Ovary (tissue), 9 donors: Measurements from ENCODE around the gene CCND3. TPM values are rescaled to one million over a fixed set of nuclear protein-coding genes. Genes with fewer than 3 reads are reported as not detected.

ENCODE experiments used
- DNase-seq, 5 donors: peaks; one replicate each; pipeline ENCODE4 v3.0.0-alpha.2; 2019 to 2020
- H3K27ac ChIP-seq, 2 donors: fragments of 200-600 bp; one replicate each; pipeline versions ENCODE4 v1.5.1 to v1.8.0; 2019 to 2022
- H3K27me3 ChIP-seq: fragments of 200-600 bp; one replicate; pipeline ENCODE4 v1.8.0; 2022
- H3K36me3 ChIP-seq: fragments of 200-600 bp; sonication (generic); one replicate; pipeline ENCODE4 v1.5.1; 2019
- H3K4me1 ChIP-seq: one replicate; pipeline ENCODE4 v1.8.1; 2013; ENCODE audit warnings: mild to moderate bottlenecking, moderate library complexity; ENCODE audit not compliant: insufficient read depth
- H3K4me3 ChIP-seq: fragments of 200-600 bp; sonication (generic); one replicate; pipeline ENCODE4 v1.5.1; 2017
- H3K9me3 ChIP-seq, 2 donors: fragments of 200-600 bp in 1 of 2; sonication (generic) in 1 of 2; one replicate each; pipeline versions ENCODE4 v1.5.1 to v1.8.1; 2013 to 2019; ENCODE audit warnings: mild to moderate bottlenecking in 1 of 2, moderate library complexity in 1 of 2
- EP300 ChIP-seq: sonication (generic); formaldehyde crosslinking; IDR thresholded peaks from one replicate; pipeline ENCODE4 v1.6.1; 2017; ENCODE audit warnings: antibody characterized with exemption
- POLR2A ChIP-seq: fragments of 450-650 bp; IDR thresholded peaks from one replicate; pipeline ENCODE4 v1.6.1; 2017; ENCODE audit warnings: antibody characterized with exemption, mild to moderate bottlenecking, moderate library complexity
- WGBS, 3 donors: extraction: QIAGEN DNeasy Blood & Tissue Kit in 1 of 3; methylation state at CpG; one replicate each; pipeline versions ENCODE4 v1.1.5 to v1.1.7; 2013 to 2017; 5-methylcytosine and 5-hydroxymethylcytosine counted together
- intact Hi-C, 4 donors: fragments of 100-400 bp; cut with DNase I; formaldehyde crosslinking; loops; one replicate each; pipeline versions ENCODE4 v1.11.0 to v1.15.1; 2022 to 2023
- polyA plus RNA-seq, 2 donors: library from polyadenylated mRNA; stranded (reverse); fragments of 200-250 nt in 1 of 2; fragments of 350-450 nt in 1 of 2; fragmentation: Illumina TruSeq in 1 of 2; extraction: RNeasy Lipid Tissue Mini Kit (QIAGEN cat#74804) in 1 of 2; gene quantifications; one replicate each; pipeline ENCODE4 v1.2.3, GENCODE V29; 2013 to 2014
- total RNA-seq, 7 donors: library from RNA; depleted of rRNA in 2 of 7; stranded (reverse); fragments of >200 nt in 2 of 7; fragmentation: NEBNext Ultra II Directional in 3 of 7; extraction: Animal tissue kit (Norgen Biotek cat#: 25700) in 3 of 7; gene quantifications; one replicate each; pipeline versions ENCODE4 v1.1.0 to v1.2.4, GENCODE V29; 2016 to 2023
- TF ChIP-seq, protein P1 (sequence below), 3 donors: fragments of 450-650 bp in 2 of 3; fragments of 200-600 bp in 1 of 3; IDR thresholded peaks; one replicate each; pipeline versions ENCODE4 v1.5.1 to v1.8.0; 2016 to 2022; ENCODE audit warnings: antibody characterized with exemption in 3 of 3, mild to moderate bottlenecking in 1 of 3
- donor health status: DM: no; HTN: no; CAD: no; lungs with moderate emphysema.
- donor health status: DM: no; HTN: no; CAD: no.
- donor health status: Bipolar disorder and iron deficiency.
- donor health status: DM: yes; HTN: yes; CAD: no.
- donor health status: DM: no; HTN: no; CAD: no.
- donor health status: DM: yes; HTN: yes; CAD: no.

The CCND3 gene
- total and polyA plus RNA-seq, 9 donors, result 22.7 to 217 (median 53.7) TPM

DNA sequence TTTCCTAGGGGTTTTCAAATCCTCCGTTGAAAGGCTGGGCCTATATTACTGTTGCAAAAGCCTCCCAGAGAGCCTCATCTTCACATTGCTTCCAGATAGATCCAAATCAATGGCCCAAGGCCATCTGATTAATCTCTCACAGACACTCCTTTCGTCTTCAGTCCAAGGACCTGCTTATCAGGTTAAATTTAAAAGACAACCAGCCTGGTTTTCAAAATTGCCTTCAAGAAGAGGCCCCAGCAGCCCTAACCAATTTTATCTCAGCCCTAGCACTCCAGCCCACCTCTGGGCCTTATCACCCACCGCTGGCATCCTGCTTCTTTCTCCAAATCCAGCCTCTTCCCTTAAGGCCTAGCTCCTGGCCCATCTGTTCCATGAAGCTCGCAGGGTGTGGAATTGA lies 15.5 kb upstream of the CCND3 start:
- Histone ChIP-seq H3K27ac (no peak overlapping the region), H3K36me3 (no peaks in the 10 kb centered on the region), H3K9me3 (no peaks in the 10 kb centered on the region), H3K4me1 (no peaks in the 10 kb centered on the region), H3K4me3 (no peak overlapping the region), H3K27me3 (no peaks in the 10 kb centered on the region)
- TF ChIP-seq EP300, result no peak
- TF ChIP-seq, protein P1, sequence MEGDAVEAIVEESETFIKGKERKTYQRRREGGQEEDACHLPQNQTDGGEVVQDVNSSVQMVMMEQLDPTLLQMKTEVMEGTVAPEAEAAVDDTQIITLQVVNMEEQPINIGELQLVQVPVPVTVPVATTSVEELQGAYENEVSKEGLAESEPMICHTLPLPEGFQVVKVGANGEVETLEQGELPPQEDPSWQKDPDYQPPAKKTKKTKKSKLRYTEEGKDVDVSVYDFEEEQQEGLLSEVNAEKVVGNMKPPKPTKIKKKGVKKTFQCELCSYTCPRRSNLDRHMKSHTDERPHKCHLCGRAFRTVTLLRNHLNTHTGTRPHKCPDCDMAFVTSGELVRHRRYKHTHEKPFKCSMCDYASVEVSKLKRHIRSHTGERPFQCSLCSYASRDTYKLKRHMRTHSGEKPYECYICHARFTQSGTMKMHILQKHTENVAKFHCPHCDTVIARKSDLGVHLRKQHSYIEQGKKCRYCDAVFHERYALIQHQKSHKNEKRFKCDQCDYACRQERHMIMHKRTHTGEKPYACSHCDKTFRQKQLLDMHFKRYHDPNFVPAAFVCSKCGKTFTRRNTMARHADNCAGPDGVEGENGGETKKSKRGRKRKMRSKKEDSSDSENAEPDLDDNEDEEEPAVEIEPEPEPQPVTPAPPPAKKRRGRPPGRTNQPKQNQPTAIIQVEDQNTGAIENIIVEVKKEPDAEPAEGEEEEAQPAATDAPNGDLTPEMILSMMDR (IDR thresholded peaks at IDR 0.05), result no peak
- no peak for TF ChIP-seq POLR2A
- intact Hi-C loops, result no loop called here
- WGBS, 3 donors, result 61 to 67% (median 67%) methylated on average over 4 of the region's 4 CpGs
- no peak for DNase-seq

DNA sequence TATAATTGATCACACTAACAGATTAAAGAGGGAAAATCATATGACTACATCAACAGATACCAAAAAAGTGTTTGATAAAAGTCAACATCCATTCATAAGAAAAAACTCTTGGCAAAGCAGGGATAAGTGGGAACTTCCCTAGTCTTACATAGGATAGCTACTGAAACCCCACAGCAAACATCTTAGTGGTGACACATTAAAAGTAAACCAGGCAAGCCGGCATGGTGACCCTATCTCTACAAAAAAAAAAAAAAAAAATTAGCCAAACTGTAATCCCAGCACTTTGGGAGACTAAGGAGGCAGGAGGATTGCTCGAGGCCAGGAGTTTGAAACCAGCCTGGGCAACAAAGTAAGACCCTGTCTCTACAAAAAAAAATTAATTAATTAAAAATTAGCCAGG lies 13.8 kb upstream of the CCND3 start:
- intact Hi-C loops, result no loop called here
- Histone ChIP-seq H3K4me1 (no peaks in the 10 kb centered on the region), H3K9me3 (no peaks in the 10 kb centered on the region), H3K36me3 (no peaks in the 10 kb centered on the region), H3K27ac (no peak overlapping the region), H3K27me3 (no peaks in the 10 kb centered on the region), H3K4me3 (no peak overlapping the region)
- DNase-seq, result no peak
- TF ChIP-seq, protein P1 (IDR thresholded peaks at IDR 0.05), result no peak
- 82 to 84% (median 84%) methylated on average over 2 of the region's 2 CpGs for WGBS, 3 donors

DNA sequence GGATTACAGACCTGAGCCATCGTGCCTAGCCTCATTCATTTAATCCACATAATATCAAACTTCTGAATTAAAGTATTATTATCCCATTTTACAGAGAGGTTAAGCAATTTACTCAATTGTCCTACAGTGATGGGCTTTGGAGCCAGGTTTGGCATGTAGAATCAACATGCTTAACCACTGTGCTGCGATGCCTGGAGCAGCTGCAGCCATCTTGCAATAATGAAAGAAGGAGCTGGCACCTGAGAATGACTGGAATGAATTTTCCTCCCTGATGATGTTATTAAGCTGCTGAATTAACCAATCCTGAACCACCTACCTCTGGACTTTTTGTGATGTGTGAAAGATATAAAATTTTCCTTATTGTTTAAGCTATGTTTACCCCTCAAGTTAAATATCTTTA lies 13.1 kb upstream of the CCND3 start:
- Histone ChIP-seq H3K9me3 (no peaks in the 10 kb centered on the region), H3K4me1 (no peaks in the 10 kb centered on the region), H3K36me3 (no peaks in the 10 kb centered on the region), H3K27me3 (no peaks in the 10 kb centered on the region), H3K4me3 (no peak overlapping the region), H3K27ac (no peak overlapping the region)
- intact Hi-C loops, result no loop called here
- no peak for DNase-seq
- TF ChIP-seq, protein P1 (IDR thresholded peaks at IDR 0.05), result no peak
- TF ChIP-seq POLR2A (no peak), EP300 (no peak)
- 91 to 97% (median 95%) methylated on average over 2 of the region's 2 CpGs for WGBS, 3 donors

GRCh38 chr6:41947581-41948220 lies 6.1 kb upstream of the CCND3 start:
- no peaks in the 10 kb centered on the region for H3K36me3 ChIP-seq
- H3K27me3 ChIP-seq, result no peaks in the 10 kb centered on the region
- no peak overlapping the region for H3K4me3 ChIP-seq
- DNase-seq, result no peak
- 78 to 81% (median 78%) methylated on average over 10 of the region's 10 CpGs for WGBS, 3 donors
- H3K4me1 ChIP-seq, result no peaks in the 10 kb centered on the region
- intact Hi-C loops, result no loop called here
- H3K27ac ChIP-seq, result no peak overlapping the region
- no peaks in the 10 kb centered on the region for H3K9me3 ChIP-seq
- TF ChIP-seq EP300 (no peak), POLR2A (no peak)
- TF ChIP-seq, protein P1 (IDR thresholded peaks at IDR 0.05), result no peak
